HL-60 (cell line): Measurements from ENCODE around the gene SMIM1.

ENCODE experiments used
- DNase-seq, 2 experiments: peaks; one replicate each; pipeline ENCODE4 v3.0.0-alpha.2; 2010 to 2020; ENCODE audit warnings: low read depth in 1 of 2, low spot score in 1 of 2
- H3K27ac ChIP-seq: fragments of 250-450 bp; sonication (Bioruptor Pico); replicated peaks from 2 replicates; pipeline ENCODE4 v1.5.1; 2020; ENCODE audit warnings: mild to moderate bottlenecking, moderate library complexity
- H3K27me3 ChIP-seq: fragments of 250-450 bp; sonication (Bioruptor Pico); 2 replicates; pipeline ENCODE4 v1.5.1; 2021; ENCODE audit warnings: mild to moderate bottlenecking, moderate library complexity; ENCODE audit not compliant: insufficient read depth, poor library complexity, severe bottlenecking
- H3K4me3 ChIP-seq: replicated peaks from 2 replicates; pipeline ENCODE4 v1.5.1; 2011; ENCODE audit warnings: mild to moderate bottlenecking, control low read depth, low read length; ENCODE audit not compliant: insufficient read depth
- CTCF ChIP-seq: IDR thresholded peaks from one replicate; pipeline ENCODE4 v1.5.1; 2011; ENCODE audit warnings: low read length, control low read depth, inconsistent platforms; ENCODE audit not compliant: insufficient read depth
- GABPA ChIP-seq: IDR thresholded peaks from 2 replicates; pipeline ENCODE4 v1.6.1; 2012; ENCODE audit warnings: low read depth
- POLR2AphosphoS5 ChIP-seq: IDR thresholded peaks from 2 replicates; pipeline ENCODE4 v1.6.1; 2012; ENCODE audit warnings: low read depth
- SPI1 ChIP-seq: IDR thresholded peaks from 2 replicates; pipeline ENCODE4 v1.6.1; 2012; ENCODE audit warnings: low read depth, mild to moderate bottlenecking, borderline replicate concordance
- TF ChIP-seq, protein P1 (sequence below): IDR thresholded peaks from 2 replicates; pipeline ENCODE4 v1.6.1; 2012; ENCODE audit warnings: low read depth; ENCODE audit not compliant: insufficient replicate concordance

Gene SMIM1

GRCh38 chr1:3777647-3778589 is 5.4 kb downstream of the SMIM1 start:
- no peak for DNase-seq
- no peak overlapping the region for H3K27ac ChIP-seq
- TF ChIP-seq SPI1 = no peak
- TF ChIP-seq GABPA = no peak
- no peak for TF ChIP-seq CTCF
- TF ChIP-seq, protein P1, sequence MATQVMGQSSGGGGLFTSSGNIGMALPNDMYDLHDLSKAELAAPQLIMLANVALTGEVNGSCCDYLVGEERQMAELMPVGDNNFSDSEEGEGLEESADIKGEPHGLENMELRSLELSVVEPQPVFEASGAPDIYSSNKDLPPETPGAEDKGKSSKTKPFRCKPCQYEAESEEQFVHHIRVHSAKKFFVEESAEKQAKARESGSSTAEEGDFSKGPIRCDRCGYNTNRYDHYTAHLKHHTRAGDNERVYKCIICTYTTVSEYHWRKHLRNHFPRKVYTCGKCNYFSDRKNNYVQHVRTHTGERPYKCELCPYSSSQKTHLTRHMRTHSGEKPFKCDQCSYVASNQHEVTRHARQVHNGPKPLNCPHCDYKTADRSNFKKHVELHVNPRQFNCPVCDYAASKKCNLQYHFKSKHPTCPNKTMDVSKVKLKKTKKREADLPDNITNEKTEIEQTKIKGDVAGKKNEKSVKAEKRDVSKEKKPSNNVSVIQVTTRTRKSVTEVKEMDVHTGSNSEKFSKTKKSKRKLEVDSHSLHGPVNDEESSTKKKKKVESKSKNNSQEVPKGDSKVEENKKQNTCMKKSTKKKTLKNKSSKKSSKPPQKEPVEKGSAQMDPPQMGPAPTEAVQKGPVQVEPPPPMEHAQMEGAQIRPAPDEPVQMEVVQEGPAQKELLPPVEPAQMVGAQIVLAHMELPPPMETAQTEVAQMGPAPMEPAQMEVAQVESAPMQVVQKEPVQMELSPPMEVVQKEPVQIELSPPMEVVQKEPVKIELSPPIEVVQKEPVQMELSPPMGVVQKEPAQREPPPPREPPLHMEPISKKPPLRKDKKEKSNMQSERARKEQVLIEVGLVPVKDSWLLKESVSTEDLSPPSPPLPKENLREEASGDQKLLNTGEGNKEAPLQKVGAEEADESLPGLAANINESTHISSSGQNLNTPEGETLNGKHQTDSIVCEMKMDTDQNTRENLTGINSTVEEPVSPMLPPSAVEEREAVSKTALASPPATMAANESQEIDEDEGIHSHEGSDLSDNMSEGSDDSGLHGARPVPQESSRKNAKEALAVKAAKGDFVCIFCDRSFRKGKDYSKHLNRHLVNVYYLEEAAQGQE = no peak
- TF ChIP-seq POLR2AphosphoS5 = no peak
- no peaks in the 10 kb centered on the region for H3K27me3 ChIP-seq
- no peak overlapping the region for H3K4me3 ChIP-seq

DNA sequence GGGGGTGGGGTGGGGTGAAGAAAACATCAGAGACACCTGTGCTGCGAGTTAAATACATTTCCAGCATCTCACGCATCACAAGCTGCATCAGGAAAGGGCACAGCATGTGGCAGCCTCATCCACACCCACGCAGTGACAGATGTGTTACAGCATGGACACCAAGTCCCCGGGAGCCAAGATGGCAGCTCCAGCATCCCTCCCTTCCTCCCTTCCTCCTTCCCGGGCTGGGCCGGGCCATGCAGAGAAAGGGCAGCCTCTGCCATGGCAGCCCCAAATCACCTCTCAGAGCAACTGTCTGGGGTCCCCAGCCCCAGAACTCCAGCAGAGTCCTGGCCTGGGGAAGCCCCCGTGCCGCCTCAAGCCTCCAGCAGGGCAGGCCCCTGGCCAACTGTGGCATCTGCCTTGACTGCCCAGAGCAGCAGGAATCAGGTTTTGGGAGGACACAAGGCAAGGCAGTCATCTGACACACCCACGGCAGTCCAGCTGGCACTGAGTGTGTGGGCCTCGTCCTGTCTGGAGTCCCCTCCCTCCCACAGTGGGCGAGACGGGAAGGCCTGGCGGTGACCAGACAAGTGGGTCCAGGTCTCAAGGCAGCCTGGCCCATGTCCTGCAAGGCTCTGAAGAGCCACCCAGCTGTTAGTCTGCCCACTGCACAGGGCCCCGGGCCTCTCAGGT is 6.2 kb downstream of the SMIM1 start:
- H3K27me3 ChIP-seq = no peaks in the 10 kb centered on the region
- no peak overlapping the region for H3K27ac ChIP-seq
- no peak for DNase-seq
- TF ChIP-seq, protein P1 = no peak
- TF ChIP-seq GABPA (no peak), CTCF (no peak), POLR2AphosphoS5 (no peak), SPI1 (no peak)
- H3K4me3 ChIP-seq = no peak overlapping the region

- DNase-seq = no peak
- TF ChIP-seq, protein P1 = no peak
- TF ChIP-seq GABPA = no peak
- no peak for TF ChIP-seq POLR2AphosphoS5
- TF ChIP-seq SPI1 = no peak
- no peak for TF ChIP-seq CTCF
- Histone ChIP-seq H3K27ac (no peak overlapping the region), H3K4me3 (no peak overlapping the region), H3K27me3 (no peaks in the 10 kb centered on the region)
These were observed 6.8 kb downstream of the SMIM1 start for GRCh38 chr1:3779265-3779911.
